Measurements from ENCODE around the gene YIPF4. TPM values are rescaled to one million over a fixed set of nuclear protein-coding genes. Genes with fewer than 3 reads are reported as not detected.

YIPF4 gene
- total RNA-seq (10 to 100 TPM; 26.3 to 42.2 (median 32.4) TPM), polyA plus RNA-seq (10 to 100 TPM in 1 of 2 donors, 1 to 10 TPM in 1; 7.6 to 13.4 TPM)

GRCh38 chr2:32277674-32278477 lies at the start of gene YIPF4:
Gene YIPF4 (plus strand): TSS chr2:32277904. CDS start chr2:32278156, 252 bp downstream.
- TF ChIP-seq, protein P1, sequence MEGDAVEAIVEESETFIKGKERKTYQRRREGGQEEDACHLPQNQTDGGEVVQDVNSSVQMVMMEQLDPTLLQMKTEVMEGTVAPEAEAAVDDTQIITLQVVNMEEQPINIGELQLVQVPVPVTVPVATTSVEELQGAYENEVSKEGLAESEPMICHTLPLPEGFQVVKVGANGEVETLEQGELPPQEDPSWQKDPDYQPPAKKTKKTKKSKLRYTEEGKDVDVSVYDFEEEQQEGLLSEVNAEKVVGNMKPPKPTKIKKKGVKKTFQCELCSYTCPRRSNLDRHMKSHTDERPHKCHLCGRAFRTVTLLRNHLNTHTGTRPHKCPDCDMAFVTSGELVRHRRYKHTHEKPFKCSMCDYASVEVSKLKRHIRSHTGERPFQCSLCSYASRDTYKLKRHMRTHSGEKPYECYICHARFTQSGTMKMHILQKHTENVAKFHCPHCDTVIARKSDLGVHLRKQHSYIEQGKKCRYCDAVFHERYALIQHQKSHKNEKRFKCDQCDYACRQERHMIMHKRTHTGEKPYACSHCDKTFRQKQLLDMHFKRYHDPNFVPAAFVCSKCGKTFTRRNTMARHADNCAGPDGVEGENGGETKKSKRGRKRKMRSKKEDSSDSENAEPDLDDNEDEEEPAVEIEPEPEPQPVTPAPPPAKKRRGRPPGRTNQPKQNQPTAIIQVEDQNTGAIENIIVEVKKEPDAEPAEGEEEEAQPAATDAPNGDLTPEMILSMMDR (IDR thresholded peaks at IDR 0.05): no peak
- Histone ChIP-seq H3K27me3 (no peaks in the 10 kb centered on the region), H3K27ac (peak within 1 kb of the TSS; percentile 79 to 91 (median 82)), H3K9me3 (no peaks in the 10 kb centered on the region), H3K4me3 (peak within 1 kb of the TSS; percentile 86 to 92 (median 92)), H3K4me1 (no peaks in the 10 kb centered on the region), H3K36me3 (peaks cover 0 to 3% (median 0%) of the 10 kb centered on the region in 3 donors)
- FAIRE-seq (peak; percentile 75), DNase-seq (peak; percentile 75 to 88 (median 84)), ATAC-seq (peak; percentile 98 to 100 (median 98))
- WGBS, 2 donors: 0 to 1% methylated on average over 52 to 59 of the region's 59 CpGs
- intact Hi-C loops (cut with DNase I): no loop called here

DNA sequence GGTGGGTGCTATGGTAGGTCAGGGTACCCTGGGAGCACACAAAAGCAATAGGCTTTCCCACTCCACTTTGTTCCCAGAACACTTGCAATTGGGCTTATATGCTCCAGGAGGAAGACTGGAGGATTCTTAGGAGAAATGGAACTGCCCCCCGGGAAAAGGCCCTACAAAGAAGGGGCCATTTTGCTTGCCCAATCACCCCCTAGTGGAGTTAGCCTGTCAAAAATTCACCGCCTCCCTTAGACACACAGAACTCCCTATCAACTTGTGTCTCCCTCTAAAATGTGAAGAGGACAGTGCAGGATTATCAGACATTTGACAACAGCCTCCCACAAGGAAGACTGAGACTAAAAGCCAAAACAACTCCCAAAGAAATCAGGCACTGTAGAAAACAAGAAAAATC lies 49.5 kb upstream of the YIPF4 start:
- TF ChIP-seq, protein P1 (IDR thresholded peaks at IDR 0.05): no peak
- DNase-seq (no peak), FAIRE-seq (no peak), ATAC-seq (no peak)
- Histone ChIP-seq H3K4me1 (peaks cover 0 to 9% (median 0%) of the 10 kb centered on the region in 3 donors), H3K9me3 (no peaks in the 10 kb centered on the region), H3K27me3 (no peaks in the 10 kb centered on the region), H3K4me3 (no peak overlapping the region), H3K36me3 (no peaks in the 10 kb centered on the region), H3K27ac (no peak overlapping the region)
- whole genome bisulfite sequencing, 2 donors: 89 to 95% methylated on average over 2 of the region's 2 CpGs
- intact Hi-C loops (cut with DNase I): no loop called here

DNA sequence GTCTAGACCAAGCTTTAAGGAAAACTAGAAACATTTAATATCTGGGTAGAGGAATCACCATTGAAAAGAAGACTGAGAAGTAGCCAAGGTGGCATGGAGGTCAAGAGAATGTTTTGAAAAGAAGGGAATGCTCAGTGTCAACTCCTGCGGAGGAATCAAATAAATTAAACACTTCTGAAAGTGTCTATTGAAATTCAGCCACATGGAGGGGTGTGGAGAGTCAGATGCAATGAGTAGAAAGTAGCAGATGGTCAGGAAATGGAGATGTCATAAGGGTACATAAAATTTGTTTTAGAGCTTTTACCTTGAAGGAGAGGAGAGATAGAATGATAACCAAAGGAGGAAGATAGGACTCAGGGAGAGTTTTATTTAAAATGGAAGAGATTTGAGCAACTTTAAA lies 48.1 kb upstream of the YIPF4 start:
- FAIRE-seq: no peak
- TF ChIP-seq, protein P1 (IDR thresholded peaks at IDR 0.05): no peak
- H3K4me3 ChIP-seq: no peak overlapping the region
- 38 to 45% methylated on average over 1 of the region's 1 CpG for WGBS, 2 donors
- intact Hi-C loops (cut with DNase I): no loop called here
- no peaks in the 10 kb centered on the region for H3K36me3 ChIP-seq
- ATAC-seq: no peak
- H3K27me3 ChIP-seq: no peaks in the 10 kb centered on the region
- no peaks in the 10 kb centered on the region for H3K9me3 ChIP-seq
- DNase-seq: no peak
- H3K4me1 ChIP-seq: peaks cover 0 to 9% (median 0%) of the 10 kb centered on the region in 3 donors
- no peak overlapping the region for H3K27ac ChIP-seq

GRCh38 chr2:32231959-32232358 lies 45.7 kb upstream of the YIPF4 start:
- no peaks in the 10 kb centered on the region for H3K27me3 ChIP-seq
- ATAC-seq (peak; percentile 69 to 95 (median 86)), FAIRE-seq (no peak), DNase-seq (no peak)
- 47 to 48% methylated on average over 4 of the region's 4 CpGs for WGBS, 2 donors
- TF ChIP-seq, protein P1 (IDR thresholded peaks at IDR 0.05): no peak
- intact Hi-C loops (cut with DNase I): no loop called here
- no peaks in the 10 kb centered on the region for H3K36me3 ChIP-seq
- no peak overlapping the region for H3K4me3 ChIP-seq
- peak overlapping the region in 1 of 4 donors; percentile 42 for H3K27ac ChIP-seq
- peaks cover 0 to 9% (median 0%) of the 10 kb centered on the region in 3 donors for H3K4me1 ChIP-seq
- no peaks in the 10 kb centered on the region for H3K9me3 ChIP-seq

GRCh38 chr2:32235315-32235714 lies 42.4 kb upstream of the YIPF4 start:
- Histone ChIP-seq H3K27me3 (no peaks in the 10 kb centered on the region), H3K27ac (no peak overlapping the region), H3K9me3 (no peaks in the 10 kb centered on the region), H3K4me3 (no peak overlapping the region), H3K36me3 (no peaks in the 10 kb centered on the region), H3K4me1 (peaks cover 0 to 6% (median 0%) of the 10 kb centered on the region in 3 donors)
- no peak for ATAC-seq
- FAIRE-seq: no peak
- 87 to 89% methylated on average over 5 of the region's 5 CpGs for WGBS, 2 donors
- no peak for DNase-seq
- intact Hi-C loops (cut with DNase I): no loop called here
- TF ChIP-seq, protein P1 (IDR thresholded peaks at IDR 0.05): no peak

Measured in pancreas (tissue), 10 donors.